ENCODE results near the gene KLHL5.
"Not testable (repeated sequence)": the region's sequence is repeated elsewhere in the genome, so short reads cannot be mapped to it uniquely, and the experiment has no call there.

The KLHL5 gene, protein sequence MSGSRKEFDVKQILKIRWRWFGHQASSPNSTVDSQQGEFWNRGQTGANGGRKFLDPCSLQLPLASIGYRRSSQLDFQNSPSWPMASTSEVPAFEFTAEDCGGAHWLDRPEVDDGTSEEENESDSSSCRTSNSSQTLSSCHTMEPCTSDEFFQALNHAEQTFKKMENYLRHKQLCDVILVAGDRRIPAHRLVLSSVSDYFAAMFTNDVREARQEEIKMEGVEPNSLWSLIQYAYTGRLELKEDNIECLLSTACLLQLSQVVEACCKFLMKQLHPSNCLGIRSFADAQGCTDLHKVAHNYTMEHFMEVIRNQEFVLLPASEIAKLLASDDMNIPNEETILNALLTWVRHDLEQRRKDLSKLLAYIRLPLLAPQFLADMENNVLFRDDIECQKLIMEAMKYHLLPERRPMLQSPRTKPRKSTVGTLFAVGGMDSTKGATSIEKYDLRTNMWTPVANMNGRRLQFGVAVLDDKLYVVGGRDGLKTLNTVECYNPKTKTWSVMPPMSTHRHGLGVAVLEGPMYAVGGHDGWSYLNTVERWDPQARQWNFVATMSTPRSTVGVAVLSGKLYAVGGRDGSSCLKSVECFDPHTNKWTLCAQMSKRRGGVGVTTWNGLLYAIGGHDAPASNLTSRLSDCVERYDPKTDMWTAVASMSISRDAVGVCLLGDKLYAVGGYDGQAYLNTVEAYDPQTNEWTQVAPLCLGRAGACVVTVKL

DNA sequence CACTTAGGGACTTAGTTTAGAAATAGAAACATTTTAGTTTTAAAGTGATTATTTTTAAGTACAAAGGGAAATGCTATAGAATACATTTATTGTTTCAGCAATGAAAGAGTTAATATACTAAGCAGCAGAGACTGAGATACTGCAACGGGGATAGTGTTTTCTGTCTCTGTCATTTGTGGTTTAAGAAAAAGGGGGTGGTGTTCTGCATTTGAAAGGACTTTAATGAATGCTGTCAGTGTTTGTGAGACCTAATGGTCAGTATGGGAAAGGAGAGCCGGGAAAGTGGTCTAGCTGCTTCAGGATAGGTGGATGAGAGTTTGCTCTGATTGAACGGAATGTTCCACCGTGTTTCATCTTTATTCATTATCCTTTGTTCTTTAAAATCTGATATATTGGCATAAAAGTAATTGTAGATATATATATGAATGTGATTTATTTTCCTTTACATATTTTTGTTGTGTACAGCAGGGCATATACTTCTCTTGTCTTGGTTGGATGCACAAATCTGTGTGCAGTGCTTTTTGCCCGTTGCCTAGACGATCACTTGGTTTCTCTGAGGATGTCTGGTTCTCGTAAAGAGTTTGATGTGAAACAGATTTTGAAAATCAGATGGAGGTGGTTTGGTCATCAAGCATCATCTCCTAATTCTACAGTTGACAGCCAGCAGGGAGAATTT lies at the start of gene KLHL5:
Gene KLHL5, plus strand, starts transcription at position 139 of the 676 bp plus-strand sequence. Its CDS starts 421 bp downstream, at position 560.
- DNase-seq = no peak

DNA sequence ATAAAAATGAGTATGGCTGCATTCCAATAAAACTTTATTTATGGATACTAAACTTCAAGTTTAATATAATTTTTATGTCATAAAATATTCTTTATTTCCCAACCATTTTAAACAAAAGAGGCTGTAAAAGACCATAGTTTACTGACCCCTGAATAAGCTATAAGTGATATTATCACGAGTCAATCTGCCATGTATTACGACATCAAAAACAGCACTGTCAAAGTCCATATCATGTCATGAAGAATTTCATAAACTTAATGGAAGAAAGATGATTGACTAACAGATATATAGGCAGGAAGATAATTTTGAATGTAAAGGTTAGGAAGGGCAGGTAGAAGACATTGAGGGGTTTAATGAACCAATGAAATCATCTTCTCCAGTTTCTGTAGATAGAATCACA lies 48.0 kb upstream of the KLHL5 start:
- DNase-seq = no peak

DNA sequence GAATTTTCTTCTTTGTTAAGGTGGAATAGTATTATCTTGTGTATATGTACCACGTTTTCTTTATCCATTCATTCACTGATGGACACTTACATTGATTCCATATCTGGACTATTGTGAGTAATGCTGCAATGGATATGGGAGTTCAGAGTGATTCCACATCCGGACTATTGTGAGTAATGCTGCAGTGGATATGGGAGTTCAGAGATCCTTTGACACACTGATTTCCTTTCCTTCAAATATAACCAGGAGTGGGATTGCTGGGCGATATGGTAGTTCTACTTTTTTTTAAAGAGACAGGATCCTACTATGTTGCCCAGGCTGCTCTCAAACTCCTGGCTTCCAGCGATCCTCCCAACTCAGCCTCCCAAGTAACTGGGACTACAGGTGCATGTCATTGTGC lies 41.9 kb upstream of the KLHL5 start:
- DNase-seq = no peak

DNA sequence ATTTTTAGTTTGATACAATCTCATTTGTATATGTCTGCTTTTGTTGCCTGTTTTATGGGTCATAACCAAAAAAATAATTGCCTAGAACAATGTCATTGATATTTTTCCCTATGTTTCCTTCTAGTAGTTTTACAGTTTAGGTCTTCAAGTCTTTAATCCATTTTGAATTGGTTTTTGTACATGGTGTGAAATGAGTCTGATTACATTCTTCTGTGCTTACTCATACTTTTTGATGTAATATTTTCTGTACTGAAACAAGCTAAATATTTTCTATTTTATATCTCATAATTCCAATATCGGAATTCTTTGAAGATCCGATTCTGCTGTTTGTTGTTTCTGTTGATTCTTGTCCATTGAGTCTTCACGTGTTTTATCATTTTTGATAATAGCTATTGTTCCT lies 40.4 kb upstream of the KLHL5 start:
- DNase-seq = no peak

DNA sequence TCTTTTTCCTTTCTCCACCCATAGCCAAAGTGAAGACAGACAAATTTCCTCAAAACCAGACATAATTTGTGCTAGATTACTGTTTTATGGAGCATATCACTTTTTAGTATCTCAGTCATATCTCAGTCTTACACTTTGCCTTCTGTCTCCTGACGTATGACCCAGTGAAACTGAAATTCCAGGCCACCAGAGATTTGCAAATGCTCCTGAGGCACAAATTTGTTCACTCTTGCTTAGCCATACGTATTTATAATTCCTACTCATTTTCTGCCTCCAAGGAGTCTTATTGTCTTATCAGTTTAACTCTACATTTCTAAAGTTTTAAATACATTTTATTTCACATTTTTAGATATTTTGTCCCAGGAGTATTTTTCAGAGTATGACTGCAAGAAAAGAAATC lies 39.8 kb upstream of the KLHL5 start:
- DNase-seq = no peak

DNA sequence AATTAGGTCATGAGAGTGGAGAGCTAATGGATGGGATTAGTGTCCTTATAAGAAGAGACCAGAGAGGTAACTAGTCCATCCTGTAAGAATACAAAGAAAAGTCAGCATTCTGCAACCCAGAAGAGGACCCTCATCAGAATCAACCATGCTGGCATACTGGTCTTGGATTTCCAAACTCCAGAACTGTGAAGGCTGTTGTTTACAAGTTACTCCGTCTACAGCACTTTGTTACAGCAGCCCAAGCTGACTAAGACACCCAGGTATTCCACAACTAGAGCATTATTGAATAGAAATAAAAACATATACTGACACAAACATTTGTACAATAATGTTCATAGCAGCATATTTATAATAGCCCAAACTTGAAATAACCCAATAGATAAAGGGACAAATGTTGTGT lies 39.0 kb upstream of the KLHL5 start:
- no peak for DNase-seq

DNA sequence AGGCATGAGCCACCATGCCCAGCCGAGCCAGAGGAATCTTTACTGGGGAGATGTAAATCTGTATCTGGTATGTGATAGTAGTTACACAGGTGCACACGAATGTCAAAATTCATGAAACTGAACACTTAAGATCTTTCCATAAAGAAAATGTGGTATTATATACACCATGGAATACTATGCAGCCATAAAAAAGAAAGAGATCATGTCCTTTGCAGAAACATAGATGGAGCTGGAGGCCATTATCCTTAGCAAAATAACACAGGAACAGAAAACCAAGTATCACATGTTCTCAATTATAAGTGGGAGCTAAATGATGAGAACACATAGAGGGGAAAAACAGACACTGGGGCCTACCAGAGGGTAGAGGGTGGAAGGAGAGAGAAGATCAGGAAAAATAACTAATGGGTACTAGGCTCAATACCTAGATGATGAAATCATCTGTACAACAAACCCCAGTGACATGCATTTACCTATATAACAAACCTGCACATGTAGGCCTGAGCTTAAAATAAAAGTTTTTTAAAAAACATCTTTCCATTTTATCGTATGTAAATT lies 37.6 kb upstream of the KLHL5 start:
- no peak for DNase-seq

DNA sequence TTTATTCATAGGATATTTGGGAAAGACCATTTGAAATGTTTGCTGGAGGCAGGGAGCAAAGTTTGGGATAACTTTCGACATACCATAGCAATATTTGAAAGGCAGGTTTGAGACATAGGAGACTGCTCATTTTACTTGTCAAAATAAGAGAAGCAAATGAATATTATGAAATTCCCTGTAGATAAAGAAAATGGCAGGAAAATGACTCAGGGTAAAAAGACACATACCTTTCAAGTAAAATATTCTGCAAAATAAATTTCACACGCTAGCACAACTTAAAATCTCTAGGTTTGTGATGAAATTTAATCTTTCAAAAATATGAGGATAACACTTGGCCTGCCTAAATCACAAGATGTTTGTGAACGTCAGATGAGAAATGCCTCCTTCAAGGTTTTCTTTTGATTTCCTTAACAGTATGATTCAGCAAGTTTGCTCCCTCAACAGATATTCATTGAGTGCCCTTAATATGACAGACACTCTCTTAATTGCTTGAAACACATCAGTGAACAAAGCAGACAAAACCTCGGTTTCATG lies 36.4 kb upstream of the KLHL5 start:
- peak; percentile 79 for DNase-seq

DNA sequence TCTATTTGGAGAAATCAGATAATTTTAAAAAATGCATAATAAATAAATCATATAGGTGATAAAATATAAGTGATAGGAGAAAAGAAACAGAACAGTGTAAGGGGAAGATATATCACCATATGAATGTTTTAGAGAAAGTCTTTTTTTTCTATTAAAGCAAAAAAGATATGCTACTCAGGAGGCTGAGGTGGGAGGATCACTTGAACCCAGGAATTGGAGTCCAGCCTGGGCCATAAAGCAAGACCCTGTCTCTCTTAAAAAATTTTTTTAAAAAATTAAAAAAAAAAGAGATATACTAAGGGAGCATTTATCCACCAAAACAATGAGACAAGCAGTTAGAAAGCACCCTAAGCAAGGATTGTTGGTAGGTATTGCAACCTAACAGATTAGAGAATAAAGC lies 35.9 kb upstream of the KLHL5 start:
- DNase-seq = no peak

DNA sequence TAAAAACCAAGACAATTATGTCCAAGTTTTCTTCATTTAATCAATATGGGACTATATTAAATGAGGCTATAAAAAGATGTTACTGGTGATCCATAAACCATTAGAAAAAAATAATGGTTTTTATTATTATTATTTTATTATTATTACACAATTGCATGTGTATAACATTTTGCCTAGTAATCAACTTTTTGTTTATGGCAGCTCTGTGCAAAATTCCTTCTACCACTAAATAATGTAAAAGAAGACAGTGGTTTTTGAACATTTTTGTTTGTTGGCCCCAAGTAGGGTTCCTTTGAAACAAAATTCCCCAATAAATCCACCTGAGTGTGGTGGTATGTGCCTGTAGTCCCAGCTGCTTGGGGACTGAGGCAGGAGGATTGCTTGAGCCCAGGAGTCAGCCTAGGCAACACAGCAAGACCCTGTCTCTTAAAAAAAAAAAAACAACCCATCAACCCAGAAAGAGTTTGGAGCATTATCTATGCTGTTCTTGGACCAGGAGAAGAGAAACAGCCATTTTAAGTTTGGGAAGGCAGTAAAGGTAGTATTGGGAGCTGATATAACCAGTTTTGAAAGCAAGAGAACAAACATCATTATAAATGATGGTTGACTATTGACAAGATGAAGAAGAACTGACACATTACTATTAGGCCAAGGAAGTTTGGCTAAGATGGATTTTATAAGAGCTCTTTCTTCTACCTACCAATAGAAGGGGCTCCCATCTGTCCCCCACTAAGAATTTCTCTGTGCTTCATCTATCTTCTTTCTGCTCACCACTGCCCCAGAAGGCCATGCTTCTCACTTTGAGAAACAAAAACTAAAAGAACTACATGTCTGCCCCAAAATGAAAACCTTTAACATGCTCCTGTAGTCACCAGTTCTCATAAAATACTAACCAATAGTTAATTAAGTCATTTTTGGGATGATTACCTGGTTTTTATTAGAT lies 32.0 kb upstream of the KLHL5 start:
- peak; percentile 49 for DNase-seq

DNA sequence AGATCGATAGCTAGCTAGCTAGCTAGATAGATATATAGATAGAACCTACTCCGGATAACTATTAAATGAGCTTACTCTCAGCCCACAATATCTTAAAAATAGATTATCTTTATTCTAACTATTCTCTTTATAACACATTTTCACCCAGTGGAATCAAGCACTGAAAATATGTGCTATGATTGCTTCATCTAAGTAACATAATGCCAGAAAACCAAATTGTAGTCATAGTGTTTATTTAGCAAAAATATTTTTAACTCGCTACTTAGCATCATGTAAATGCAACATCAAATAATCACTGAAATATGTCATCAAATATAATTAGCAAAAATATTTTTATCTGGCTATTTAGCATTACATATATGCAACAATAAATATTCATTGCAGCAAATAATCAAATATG lies 31.3 kb upstream of the KLHL5 start:
- no peak for DNase-seq

DNA sequence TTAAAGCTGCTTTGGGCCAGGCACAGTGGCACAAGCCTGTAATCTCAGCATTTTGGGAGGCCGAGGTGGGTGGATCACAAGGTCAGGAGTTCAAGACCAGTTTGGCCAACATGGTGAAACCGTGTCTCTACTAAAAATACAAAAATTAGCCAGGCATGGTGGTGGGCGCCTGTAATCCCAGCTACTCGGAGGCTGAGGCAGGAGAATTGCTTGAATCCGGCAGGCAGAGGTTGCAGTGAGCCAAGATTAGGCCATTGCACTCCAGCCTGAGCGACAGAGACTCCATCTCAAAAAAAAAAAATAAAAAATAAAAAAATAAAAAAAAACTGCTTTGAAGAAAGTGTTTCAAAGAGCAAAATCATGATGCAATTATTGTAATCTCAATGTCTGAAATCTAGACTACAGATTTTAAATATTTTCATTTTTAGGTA lies 30.4 kb upstream of the KLHL5 start:
- DNase-seq = not testable (repeated sequence)

DNA sequence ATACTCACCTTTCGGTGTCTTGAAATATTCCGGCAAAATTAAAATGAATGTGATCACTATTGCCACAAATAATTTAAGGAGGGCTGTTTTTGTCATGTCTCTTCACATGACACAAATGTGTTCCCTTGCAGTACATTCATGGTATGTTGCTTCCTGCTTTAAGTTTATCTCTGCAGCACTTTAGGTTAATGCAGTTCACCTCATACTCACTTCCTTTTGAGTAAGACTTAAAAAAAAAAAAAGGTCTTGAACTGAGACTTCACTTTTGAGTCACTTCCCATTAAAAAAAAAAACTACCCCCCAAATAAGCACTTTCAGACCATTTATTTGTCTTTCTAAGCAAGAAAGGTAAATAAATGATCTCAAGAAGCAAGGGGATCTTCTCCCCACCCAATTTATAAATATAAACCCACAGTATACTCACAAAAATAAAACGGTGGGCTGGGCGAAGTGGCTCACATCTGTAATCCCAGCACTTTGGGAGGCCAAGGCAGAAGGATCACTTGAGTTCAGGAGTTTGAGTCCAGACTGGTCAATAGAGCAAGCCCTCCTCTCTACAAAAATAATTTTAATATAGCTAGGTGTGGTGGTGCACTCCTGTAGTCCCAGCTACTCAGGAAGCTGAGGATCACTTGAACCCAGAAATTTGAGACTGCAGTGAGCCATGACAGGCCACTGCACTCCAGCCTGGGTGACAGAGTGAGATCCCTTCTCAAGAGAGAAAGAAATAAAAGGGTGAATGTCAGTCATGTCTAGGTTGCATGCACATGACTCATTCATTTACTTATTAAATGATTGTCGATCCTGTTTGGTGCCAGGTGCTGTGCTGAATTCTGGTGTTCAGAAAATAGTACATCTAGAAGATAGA lies 29.6 kb upstream of the KLHL5 start, which contains the start of gene TMEM156:
Gene TMEM156, minus strand, starts transcription at position 192 of the 868 bp plus-strand sequence. Its CDS starts 96 bp downstream, at position 96.
- peak; percentile 88 for DNase-seq

DNA sequence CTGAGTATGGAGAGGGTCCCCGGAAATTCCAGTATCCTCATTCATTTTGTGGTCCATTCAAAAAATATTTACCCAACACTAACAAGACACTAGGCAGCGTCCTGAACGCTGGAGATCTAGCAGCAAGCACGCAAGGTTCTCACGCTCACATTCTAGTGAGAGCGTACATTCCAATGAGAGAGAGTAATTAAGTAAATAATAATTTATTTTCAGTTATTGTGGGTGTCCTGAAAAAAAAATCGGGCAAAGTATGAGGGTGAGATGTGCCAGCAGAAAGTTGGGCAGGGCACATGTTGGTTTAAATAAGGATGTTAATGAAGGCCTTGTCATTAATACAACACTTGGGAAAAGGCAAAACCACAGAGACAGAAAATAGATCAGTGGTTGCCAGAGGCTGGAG lies 25.9 kb upstream of the KLHL5 start:
- no peak for DNase-seq

DNA sequence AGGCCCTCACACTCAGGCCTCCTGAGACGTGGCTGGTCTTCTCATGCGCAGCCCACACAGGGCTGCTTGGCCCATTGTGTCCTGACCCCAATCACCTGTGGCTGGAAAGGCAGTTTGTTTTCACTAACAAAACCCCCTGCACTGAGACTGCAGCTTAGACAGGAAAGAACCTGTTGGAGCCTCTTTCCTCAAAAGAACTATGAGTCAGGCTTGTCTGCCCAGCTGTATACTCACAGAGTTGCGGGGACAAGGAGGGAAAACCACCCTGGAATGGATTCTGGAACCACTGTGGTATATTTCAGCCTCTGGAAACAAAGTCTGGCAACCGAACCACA lies 24.6 kb upstream of the KLHL5 start:
- DNase-seq = no peak

DNA sequence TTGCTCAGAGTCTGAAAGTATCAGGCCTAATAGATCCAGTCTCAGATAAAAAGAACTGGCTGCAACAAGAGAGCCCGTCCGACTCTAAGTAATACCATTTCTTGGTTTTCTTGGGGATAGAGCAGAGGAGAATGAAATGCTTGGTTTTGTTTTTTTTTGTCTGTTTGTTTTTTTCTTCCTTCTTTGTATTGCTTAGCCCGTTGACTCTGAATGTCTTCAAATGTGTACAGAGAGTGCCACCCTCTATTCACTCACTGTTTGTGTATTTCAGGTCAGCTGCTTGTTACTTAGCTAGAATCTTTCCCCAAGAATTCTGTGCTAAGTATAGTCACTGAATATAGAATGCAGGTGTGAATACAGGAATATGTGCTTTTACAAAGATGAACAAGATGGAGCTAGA lies 24.1 kb upstream of the KLHL5 start:
- no peak for DNase-seq

DNA sequence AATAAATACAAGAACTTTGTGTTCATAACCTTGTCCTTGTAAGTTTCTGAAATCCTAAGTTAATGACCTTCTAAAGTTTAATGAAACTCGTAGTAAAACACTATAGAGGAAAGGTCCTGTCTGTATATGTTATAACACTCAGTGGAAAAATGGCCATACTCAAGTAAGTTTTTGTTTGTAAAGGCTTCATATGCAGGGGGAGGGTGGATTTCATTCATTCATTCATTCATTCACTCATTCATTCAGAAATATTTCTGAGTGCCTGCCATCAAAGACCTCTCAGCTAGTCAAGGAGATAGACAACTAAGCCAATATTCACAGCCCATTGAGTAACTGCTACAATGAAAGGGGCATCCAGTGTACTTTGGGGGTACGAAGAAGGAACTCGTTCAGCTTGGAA lies 22.9 kb upstream of the KLHL5 start:
- DNase-seq = no peak

DNA sequence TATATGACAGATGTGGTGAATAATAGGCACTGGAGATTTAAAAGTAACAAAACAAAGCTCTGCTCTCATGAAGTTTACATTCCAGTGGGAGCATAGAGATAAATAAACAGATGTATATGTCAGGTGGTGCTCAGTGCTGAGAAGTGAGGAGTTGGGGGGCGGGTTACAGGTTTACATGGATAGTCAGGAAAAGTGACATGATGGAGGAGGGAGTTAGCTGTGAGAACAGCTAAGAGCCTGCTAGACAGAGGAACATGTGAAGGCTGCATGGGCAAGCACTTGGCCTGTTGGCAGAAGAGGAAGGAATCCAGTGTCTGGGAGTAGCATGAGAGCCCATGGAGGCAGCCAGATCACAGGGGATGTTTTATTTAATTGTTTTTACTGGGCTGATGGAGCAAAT lies 19.7 kb upstream of the KLHL5 start:
- DNase-seq = no peak

DNA sequence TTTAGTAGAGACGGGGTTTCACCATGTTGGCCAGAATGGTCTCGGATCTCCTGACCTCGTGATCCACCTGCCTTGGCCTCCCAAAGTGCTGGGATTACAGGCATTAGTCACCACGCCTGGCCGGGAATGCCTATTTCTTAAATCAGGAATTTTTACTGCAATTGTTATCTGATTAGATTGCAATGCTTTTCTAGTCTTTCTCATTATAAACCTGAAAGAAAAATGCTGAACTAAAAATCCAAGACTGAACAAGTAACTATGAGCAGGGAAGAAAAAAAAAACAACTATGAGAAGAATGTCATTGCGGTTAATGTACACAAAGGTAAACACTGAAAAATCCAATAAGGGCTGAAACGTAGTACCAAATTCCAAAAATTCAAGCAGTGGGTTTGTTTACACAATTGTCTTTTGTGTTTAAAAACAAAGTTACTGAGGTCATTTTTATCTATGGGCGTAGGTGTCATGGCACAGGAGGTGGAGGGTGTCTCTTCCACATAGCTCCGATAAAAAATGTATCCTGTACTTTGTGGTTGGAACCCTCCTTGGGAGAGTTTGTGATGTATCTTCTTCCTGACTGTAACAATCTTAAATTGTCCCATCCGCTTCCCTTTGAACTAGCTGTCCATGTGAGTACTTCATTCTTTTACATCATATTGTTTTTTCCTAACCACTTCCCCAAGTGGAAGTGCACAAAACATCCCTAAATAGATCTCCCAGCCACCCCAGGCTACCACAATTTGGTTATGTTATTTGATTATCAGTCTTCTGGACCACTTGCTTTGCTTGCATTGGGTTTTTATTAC lies 18.8 kb upstream of the KLHL5 start:
- DNase-seq = no peak

DNA sequence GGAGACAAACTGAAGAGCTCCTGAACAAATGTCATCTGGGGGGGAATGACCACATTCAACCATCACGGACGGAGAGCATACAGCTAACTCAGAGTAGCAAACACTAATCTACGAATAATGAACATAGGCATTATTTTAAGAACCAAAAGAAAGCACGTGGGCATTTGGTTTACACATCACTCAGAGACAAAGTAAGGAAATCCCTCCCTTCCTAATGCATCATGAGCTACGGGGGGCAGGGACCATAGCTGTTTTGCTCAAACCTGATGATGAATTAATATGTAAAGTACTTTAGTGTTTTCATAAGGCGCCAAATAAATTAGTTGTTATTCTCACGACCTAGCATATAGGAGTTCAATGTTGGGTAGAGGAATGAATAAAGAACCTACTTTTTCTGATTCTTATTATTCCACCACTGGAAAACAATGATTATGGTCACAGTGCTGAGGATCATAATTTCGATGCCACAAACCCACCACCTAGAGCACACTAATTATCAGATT lies 18.1 kb upstream of the KLHL5 start:
- DNase-seq = peak; percentile 50
